H1 (cell line): ENCODE measurements around the gene TSPAN17. TPM values are rescaled to one million over a fixed set of nuclear protein-coding genes. Genes with fewer than 3 reads are reported as not detected.

Experiments used
- CTCF ChIA-PET: fragments of 300-600 bp; sonication (Branson Sonifier 250); formaldehyde crosslinking; loops from one replicate; lab custom pipeline; 2021; ENCODE audit not compliant: partially characterized antibody; lab: Charles Lee
- POLR2A ChIA-PET: fragments of 300-600 bp; sonication (Branson Sonifier 250); formaldehyde crosslinking; loops from one replicate; lab custom pipeline; 2021; ENCODE audit warnings: inconsistent platforms; ENCODE audit not compliant: partially characterized antibody; lab: Charles Lee
- DNase-seq, 2 experiments: peaks; one replicate each; pipeline versions ENCODE4 v3.0.0 to v3.0.0-alpha.2; 2010 to 2022; ENCODE audit warnings: low spot score in 2 of 2, low read depth in 1 of 2, mixed read lengths in 1 of 2
- FAIRE-seq: peaks from 2 replicates; lab custom pipeline; 2011; peaks lifted over from hg19 to GRCh38; lab: Jason Lieb, UNC
- H2AFZ ChIP-seq: 2 replicates; pipeline ENCODE4 v1.8.1; 2012; ENCODE audit warnings: low read length, inconsistent platforms
- H2AK5ac ChIP-seq: 2 replicates; pipeline ENCODE4 v1.6.1; 2013; ENCODE audit warnings: low read depth, low read length
- H2BK120ac ChIP-seq: replicated peaks from 2 replicates; pipeline ENCODE3; 2013; ENCODE audit warnings: low read depth, low read length, inconsistent platforms
- H2BK12ac ChIP-seq: 2 replicates; pipeline ENCODE4 v1.6.1; 2013; ENCODE audit warnings: low read depth, low read length
- H2BK15ac ChIP-seq: 2 replicates; pipeline ENCODE4 v1.6.1; 2013; ENCODE audit warnings: low read length
- H2BK20ac ChIP-seq: 2 replicates; pipeline ENCODE4 v1.6.1; 2013; ENCODE audit warnings: low read length
- H2BK5ac ChIP-seq: 2 replicates; pipeline ENCODE4 v1.6.1; 2013; ENCODE audit warnings: low read depth, low read length
- H3K14ac ChIP-seq: 2 replicates; pipeline ENCODE4 v1.6.1; 2013; ENCODE audit warnings: inconsistent platforms; ENCODE audit not compliant: insufficient read length
- H3K18ac ChIP-seq: 2 replicates; pipeline ENCODE4 v1.6.1; 2013; ENCODE audit warnings: low read length; ENCODE audit errors: extremely low read depth
- H3K23ac ChIP-seq: 2 replicates; pipeline ENCODE4 v1.6.1; 2013; ENCODE audit warnings: inconsistent platforms; ENCODE audit not compliant: insufficient read length
- H3K23me2 ChIP-seq: 2 replicates; pipeline ENCODE4 v1.6.1; 2013; ENCODE audit warnings: low read depth, low read length
- H3K27ac ChIP-seq: 2 replicates; pipeline ENCODE4 v1.6.1; 2011; ENCODE audit warnings: low read depth, low read length, inconsistent platforms
- H3K27me3 ChIP-seq, 4 experiments: replicated peaks in 1 of 4; 1 replicate in 1 of 4; 2 replicates in 3 of 4; pipeline versions ENCODE4 v1.6.1 to v1.8.1; 2011 to 2013; ENCODE audit warnings: low read length in 3 of 4, mild to moderate bottlenecking in 3 of 4, inconsistent platforms in 2 of 4, mixed read lengths in 2 of 4, moderate library complexity in 1 of 4; ENCODE audit not compliant: control insufficient read depth in 3 of 4, insufficient read depth in 3 of 4; ENCODE audit errors: extremely low read depth in 1 of 4
- H3K36me3 ChIP-seq, 4 experiments: 2 replicates each; pipeline versions ENCODE4 v1.6.1 to v1.8.1; 2011 to 2013; ENCODE audit warnings: mild to moderate bottlenecking in 4 of 4, low read length in 3 of 4, moderate library complexity in 2 of 4, control low read depth in 1 of 4, inconsistent platforms in 1 of 4; ENCODE audit not compliant: insufficient read depth in 4 of 4, control insufficient read depth in 2 of 4
- H3K4ac ChIP-seq: replicated peaks from 2 replicates; pipeline ENCODE3; 2013; ENCODE audit warnings: low read length, low read depth, mixed read lengths, inconsistent platforms; ENCODE audit not compliant: insufficient read length
- H3K4me1 ChIP-seq, 4 experiments: replicated peaks in 1 of 4; 1 replicate in 1 of 4; 2 replicates in 3 of 4; pipeline versions ENCODE4 v1.6.1 to v1.8.1; 2011 to 2013; ENCODE audit warnings: low read length in 3 of 4, inconsistent platforms in 2 of 4, mixed read lengths in 1 of 4; ENCODE audit not compliant: insufficient read depth in 4 of 4, control insufficient read depth in 3 of 4
- H3K4me2 ChIP-seq, 2 experiments: 2 replicates each; pipeline versions ENCODE4 v1.6.1 to v1.8.1; 2011 to 2013; ENCODE audit warnings: low read depth in 2 of 2, low read length in 2 of 2, control low read depth in 1 of 2, inconsistent platforms in 1 of 2, mild to moderate bottlenecking in 1 of 2; ENCODE audit not compliant: insufficient read depth in 1 of 2
- H3K4me3 ChIP-seq, 4 experiments: fragments of 200-600, 300-600 bp in 1 of 4; sonication (generic), shearing (Covaris generic), sonication (Bioruptor Twin) in 1 of 4; 2 replicates each; pipeline versions ENCODE4 v1.5.1 to v1.8.1; 2011 to 2016; ENCODE audit warnings: low read length in 4 of 4, low read depth in 3 of 4, control low read depth in 2 of 4, inconsistent platforms in 2 of 4, mild to moderate bottlenecking in 2 of 4, mixed read lengths in 1 of 4, moderate library complexity in 1 of 4; ENCODE audit not compliant: insufficient read depth in 2 of 4; ENCODE audit errors: extremely low read depth in 1 of 4
- H3K56ac ChIP-seq: replicated peaks from 2 replicates; pipeline ENCODE3; 2013; ENCODE audit warnings: low read depth, mild to moderate bottlenecking, mixed read lengths, low read length, inconsistent platforms; ENCODE audit not compliant: insufficient read length
- H3K79me1 ChIP-seq: 2 replicates; pipeline ENCODE4 v1.6.1; 2013; ENCODE audit warnings: low read depth, low read length, control low read depth
- H3K79me2 ChIP-seq, 2 experiments: 2 replicates each; pipeline versions ENCODE4 v1.6.1 to v1.8.1; 2012 to 2013; ENCODE audit warnings: low read length in 2 of 2, mild to moderate bottlenecking in 2 of 2, inconsistent platforms in 1 of 2; ENCODE audit not compliant: insufficient read depth in 2 of 2, control insufficient read depth in 1 of 2
- H3K9ac ChIP-seq, 4 experiments: replicated peaks in 1 of 4; 1 replicate in 1 of 4; 2 replicates in 3 of 4; pipeline versions ENCODE4 v1.6.1 to v1.8.1; 2011 to 2013; ENCODE audit warnings: low read depth in 3 of 4, low read length in 3 of 4, control low read depth in 2 of 4, mild to moderate bottlenecking in 2 of 4, moderate library complexity in 2 of 4, inconsistent platforms in 1 of 4; ENCODE audit errors: extremely low read depth in 1 of 4
- H3K9me3 ChIP-seq, 2 experiments: 2 replicates each; pipeline versions ENCODE4 v1.6.1 to v1.8.1; 2012 to 2013; ENCODE audit warnings: mild to moderate bottlenecking in 2 of 2, moderate library complexity in 2 of 2, control low read depth in 1 of 2, inconsistent platforms in 1 of 2, low read depth in 1 of 2, low read length in 1 of 2, mixed read lengths in 1 of 2; ENCODE audit not compliant: insufficient read depth in 2 of 2
- H4K20me1 ChIP-seq, 2 experiments: replicated peaks in 1 of 2; 2 replicates each; pipeline versions ENCODE3 to v1.8.1; 2011 to 2013; ENCODE audit warnings: inconsistent platforms in 2 of 2, low read length in 2 of 2, mild to moderate bottlenecking in 1 of 2; ENCODE audit not compliant: insufficient read depth in 2 of 2, control insufficient read depth in 1 of 2
- H4K5ac ChIP-seq: 2 replicates; pipeline ENCODE4 v1.6.1; 2013; ENCODE audit warnings: low read length, low read depth, mixed read lengths, inconsistent platforms; ENCODE audit not compliant: insufficient read length
- H4K8ac ChIP-seq: 2 replicates; pipeline ENCODE4 v1.8.0; 2013; ENCODE audit warnings: mild to moderate bottlenecking, moderate library complexity, low read length, inconsistent platforms; ENCODE audit not compliant: insufficient read depth; ENCODE audit errors: extremely low read depth
- H4K91ac ChIP-seq: replicated peaks from 2 replicates; pipeline ENCODE3; 2013; ENCODE audit warnings: low read length, mixed read lengths, inconsistent platforms; ENCODE audit not compliant: insufficient read length
- EZH2 ChIP-seq: fragments of 200-600 bp; sonication (generic); IDR thresholded peaks from 2 replicates; pipeline ENCODE4 v1.7.1; 2012; ENCODE audit warnings: low read depth, mild to moderate bottlenecking, moderate library complexity, low read length, inconsistent platforms; ENCODE audit not compliant: severe bottlenecking
- KDM5A ChIP-seq: fragments of 200-600 bp; IDR thresholded peaks from 2 replicates; pipeline ENCODE4 v1.7.1; 2012; ENCODE audit warnings: mild to moderate bottlenecking, low read length, inconsistent platforms, mixed read lengths
- NRF1 ChIP-seq: IDR thresholded peaks from 2 replicates; pipeline ENCODE4 v1.6.1; 2011; ENCODE audit warnings: mild to moderate bottlenecking, low read depth, low read length, improper control_type of control experiment
- POU5F1 ChIP-seq: IDR thresholded peaks from 2 replicates; pipeline ENCODE4 v1.6.1; 2011; ENCODE audit warnings: low read depth, mild to moderate bottlenecking, low read length, moderate library complexity
- WGBS, 2 experiments: shearing (Covaris generic) in 1 of 2; methylation state at CpG; one replicate each; pipeline versions ENCODE4 v1.1.6 to v1.1.7; 2013 to 2015; ENCODE audit warnings: low lambda C conversion rate in 2 of 2, mixed read lengths in 2 of 2, inconsistent platforms in 1 of 2, low coverage in 1 of 2, missing lambda C conversion rate in 1 of 2; ENCODE audit not compliant: insufficient replicate concordance in 2 of 2, insufficient coverage in 1 of 2, insufficient read length in 1 of 2; ENCODE audit errors: extremely low coverage in 1 of 2, missing lambda C conversion rate in 1 of 2; 5-methylcytosine and 5-hydroxymethylcytosine counted together
- polyA plus RNA-seq, 7 experiments: library from polyadenylated mRNA; depleted of rRNA in 3 of 7; stranded (reverse) in 5 of 7; unstranded in 2 of 7; fragments of >200 nt in 5 of 7; fragments of 200-250 nt in 2 of 7; gene quantifications; 1 replicate in 5 of 7; 2 replicates in 1 of 7; 4 replicates in 1 of 7; pipeline versions ENCODE4 v1.2.1 to v1.2.3, GENCODE V29; 2011 to 2013; ENCODE audit warnings: missing spikeins in 2 of 7, mixed read lengths in 2 of 7
- total RNA-seq: library from RNA; stranded (reverse); fragmentation: NEBNext Ultra II Directional; extraction: Animal tissue kit (Norgen Biotek cat#: 25700); gene quantifications from 2 replicates; pipeline ENCODE4 v1.2.1, GENCODE V29; 2021
- TF ChIP-seq, protein P1 (sequence below): IDR thresholded peaks from 2 replicates; pipeline ENCODE4 v1.6.1; 2011; ENCODE audit warnings: low read depth, mild to moderate bottlenecking, low read length; ENCODE audit not compliant: insufficient read depth
- TF ChIP-seq, protein P2 (sequence below), 3 experiments: IDR thresholded peaks; 1 replicate in 2 of 3; 2 replicates in 1 of 3; pipeline versions ENCODE4 v1.5.1 to v1.6.1; 2011; ENCODE audit warnings: low read length in 3 of 3, mild to moderate bottlenecking in 3 of 3, inconsistent platforms in 2 of 3, low read depth in 1 of 3, moderate library complexity in 1 of 3; ENCODE audit not compliant: insufficient read depth in 1 of 3; ENCODE audit errors: control extremely low read depth in 1 of 3
- TF ChIP-seq, protein P3 (sequence below): IDR thresholded peaks from 2 replicates; pipeline ENCODE4 v1.6.1; 2012; ENCODE audit warnings: inconsistent platforms

TSPAN17 gene
- total and polyA plus RNA-seq, 2 of the 8 experiments (the other 6 are each of a cell fraction or from before 2014, with no cell fraction given): 41.5 to 53.7 TPM

DNA sequence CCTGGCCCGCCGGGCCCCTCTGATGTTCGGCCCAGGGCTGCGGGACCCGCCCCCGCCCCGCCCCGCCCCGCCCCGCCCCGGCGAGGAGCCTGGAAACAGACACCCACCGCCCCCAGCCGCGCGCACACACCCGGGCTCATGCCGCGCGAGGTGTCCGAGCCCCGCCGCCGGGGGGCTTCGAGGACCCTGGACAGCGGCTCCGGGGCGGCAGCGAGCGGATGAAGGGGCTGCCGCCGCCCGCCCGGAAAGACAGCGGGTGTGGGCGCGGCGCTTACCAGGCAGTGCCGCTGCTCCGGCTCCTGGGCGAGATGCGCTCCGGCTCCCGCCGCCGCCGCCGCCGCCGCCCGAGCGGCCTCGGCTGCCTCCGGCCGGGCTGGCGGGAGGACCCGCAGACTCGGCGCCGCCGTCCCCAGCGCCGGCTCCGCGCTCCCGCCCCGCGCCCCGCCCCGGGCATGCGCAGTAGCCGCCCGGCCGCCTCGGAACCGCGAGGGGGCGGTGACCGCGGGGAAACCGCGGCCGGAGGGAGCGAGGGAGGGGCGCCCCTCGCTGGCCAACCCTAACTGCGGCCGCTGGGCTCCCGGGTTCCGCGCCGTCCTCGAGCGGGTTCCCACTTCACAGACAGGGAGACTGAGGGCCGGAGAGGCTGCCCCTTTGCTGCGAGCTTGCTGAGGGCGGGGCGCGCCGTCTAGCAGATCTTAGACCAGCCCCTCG, 37.4 kb upstream of the TSPAN17 start, which contains the start of gene GPRIN1:
TSS of gene GPRIN1 (minus strand) at position 433 of the 711 bp plus-strand sequence. CDS start 10,322 bp downstream, outside the sequence.
- peak within 1 kb of the TSS; percentile 75; the same call in 1 of the 2 replicates for H2BK15ac ChIP-seq
- H3K23me2 ChIP-seq: peaks cover 8% of the 10 kb centered on the region
- H3K4ac ChIP-seq: peak within 1 kb of the TSS; percentile 8
- H2AFZ ChIP-seq: no peak within 1 kb of the TSS
- no peaks in the 10 kb centered on the region for H3K36me3 ChIP-seq
- H4K8ac ChIP-seq: peak within 1 kb of the TSS; percentile 83
- peak within 1 kb of the TSS; percentile 71; the same call in 1 of the 2 replicates for H2BK5ac ChIP-seq
- CTCF ChIA-PET: interaction anchor here (0.8 to 6.0 kb wide), 5 partner anchors 10 to 22 kb away, joined by 3 to 37 read pairs (median 4); no protein-coding TSS in a partner anchor
- peaks cover 0 to 14% (median 10%) of the 10 kb centered on the region in 4 experiments; a peak in 5 of 7 replicates for H3K27me3 ChIP-seq
- peak within 1 kb of the TSS; percentile 61; the same call in 1 of the 2 replicates for H2BK20ac ChIP-seq
- peak within 1 kb of the TSS; percentile 87 to 94 for H3K4me2 ChIP-seq
- no peak within 1 kb of the TSS for H3K14ac ChIP-seq
- peaks cover 5 to 8% of the 10 kb centered on the region in 2 experiments for H4K20me1 ChIP-seq
- H2BK120ac ChIP-seq: no peak within 1 kb of the TSS
- DNase-seq (peak in 1 of 2 experiments; percentile 83), FAIRE-seq (no peak)
- H3K18ac ChIP-seq: peak within 1 kb of the TSS; percentile 90
- peaks cover 0 to 8% (median 5%) of the 10 kb centered on the region in 4 experiments; a peak in 5 of 7 replicates for H3K4me1 ChIP-seq
- no peak within 1 kb of the TSS for H3K27ac ChIP-seq
- H3K79me1 ChIP-seq: no peaks in the 10 kb centered on the region
- no peak within 1 kb of the TSS for H3K23ac ChIP-seq
- H4K5ac ChIP-seq: no peak within 1 kb of the TSS
- peak within 1 kb of the TSS in 3 of 4 experiments; percentile 57 to 76 (median 63); a peak in 6 of 7 replicates for H3K9ac ChIP-seq
- peak within 1 kb of the TSS; percentile 79 for H4K91ac ChIP-seq
- H3K79me2 ChIP-seq: no peaks in the 10 kb centered on the region
- H3K4me3 ChIP-seq: peak within 1 kb of the TSS; percentile 46 to 70 (median 65)
- peak within 1 kb of the TSS; percentile 84; the same call in 1 of the 2 replicates for H2BK12ac ChIP-seq
- POLR2A ChIA-PET: no interaction called here
- H2AK5ac ChIP-seq: peak within 1 kb of the TSS; percentile 98; the same call in 1 of the 2 replicates
- H3K56ac ChIP-seq: peak within 1 kb of the TSS; percentile 2
- WGBS, 2 experiments: 2% methylated on average over 43 of the region's 101 CpGs; no CpG with 5 or more reads in 1 of the 2 experiments
- no peaks in the 10 kb centered on the region for H3K9me3 ChIP-seq
- TF ChIP-seq, protein P1, sequence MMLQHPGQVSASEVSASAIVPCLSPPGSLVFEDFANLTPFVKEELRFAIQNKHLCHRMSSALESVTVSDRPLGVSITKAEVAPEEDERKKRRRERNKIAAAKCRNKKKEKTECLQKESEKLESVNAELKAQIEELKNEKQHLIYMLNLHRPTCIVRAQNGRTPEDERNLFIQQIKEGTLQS: no peak
- TF ChIP-seq KDM5A (no peak), NRF1 (peak; percentile 57), EZH2 (no peak), POU5F1 (no peak)
- TF ChIP-seq, protein P2, sequence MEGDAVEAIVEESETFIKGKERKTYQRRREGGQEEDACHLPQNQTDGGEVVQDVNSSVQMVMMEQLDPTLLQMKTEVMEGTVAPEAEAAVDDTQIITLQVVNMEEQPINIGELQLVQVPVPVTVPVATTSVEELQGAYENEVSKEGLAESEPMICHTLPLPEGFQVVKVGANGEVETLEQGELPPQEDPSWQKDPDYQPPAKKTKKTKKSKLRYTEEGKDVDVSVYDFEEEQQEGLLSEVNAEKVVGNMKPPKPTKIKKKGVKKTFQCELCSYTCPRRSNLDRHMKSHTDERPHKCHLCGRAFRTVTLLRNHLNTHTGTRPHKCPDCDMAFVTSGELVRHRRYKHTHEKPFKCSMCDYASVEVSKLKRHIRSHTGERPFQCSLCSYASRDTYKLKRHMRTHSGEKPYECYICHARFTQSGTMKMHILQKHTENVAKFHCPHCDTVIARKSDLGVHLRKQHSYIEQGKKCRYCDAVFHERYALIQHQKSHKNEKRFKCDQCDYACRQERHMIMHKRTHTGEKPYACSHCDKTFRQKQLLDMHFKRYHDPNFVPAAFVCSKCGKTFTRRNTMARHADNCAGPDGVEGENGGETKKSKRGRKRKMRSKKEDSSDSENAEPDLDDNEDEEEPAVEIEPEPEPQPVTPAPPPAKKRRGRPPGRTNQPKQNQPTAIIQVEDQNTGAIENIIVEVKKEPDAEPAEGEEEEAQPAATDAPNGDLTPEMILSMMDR (IDR thresholded peaks at IDR 0.05; ENCODE audit: control extremely low read depth in 1 of 3, insufficient read depth in 1 of 3, low read depth in 1 of 3, low read length in 3 of 3): peak in 2 of 3 experiments; percentile 24 to 81; a peak in 3 of 4 replicates
- TF ChIP-seq, protein P3, sequence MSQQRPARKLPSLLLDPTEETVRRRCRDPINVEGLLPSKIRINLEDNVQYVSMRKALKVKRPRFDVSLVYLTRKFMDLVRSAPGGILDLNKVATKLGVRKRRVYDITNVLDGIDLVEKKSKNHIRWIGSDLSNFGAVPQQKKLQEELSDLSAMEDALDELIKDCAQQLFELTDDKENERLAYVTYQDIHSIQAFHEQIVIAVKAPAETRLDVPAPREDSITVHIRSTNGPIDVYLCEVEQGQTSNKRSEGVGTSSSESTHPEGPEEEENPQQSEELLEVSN: 0 out of 2 replicates have a peak, but pooled peaks have one; percentile 16
